ENCODE results near the gene CEACAM16. TPM values are rescaled to one million over a fixed set of nuclear protein-coding genes. Genes with fewer than 3 reads are reported as not detected.

CEACAM16 gene
- total RNA-seq, 2 donors from 2014 or later, result not detected

- DNase-seq (ENCODE audit: low spot score in 2 of 2), result no peak
- Mint-ChIP-seq H3K36me3 (no peaks in the 10 kb centered on the region), H3K27ac (no peak overlapping the region), H3K9me3 (no peaks in the 10 kb centered on the region)
- ATAC-seq, result no peak
These were observed 27.5 kb downstream of the CEACAM16 start for GRCh38 chr19:44726465-44726864.

DNA sequence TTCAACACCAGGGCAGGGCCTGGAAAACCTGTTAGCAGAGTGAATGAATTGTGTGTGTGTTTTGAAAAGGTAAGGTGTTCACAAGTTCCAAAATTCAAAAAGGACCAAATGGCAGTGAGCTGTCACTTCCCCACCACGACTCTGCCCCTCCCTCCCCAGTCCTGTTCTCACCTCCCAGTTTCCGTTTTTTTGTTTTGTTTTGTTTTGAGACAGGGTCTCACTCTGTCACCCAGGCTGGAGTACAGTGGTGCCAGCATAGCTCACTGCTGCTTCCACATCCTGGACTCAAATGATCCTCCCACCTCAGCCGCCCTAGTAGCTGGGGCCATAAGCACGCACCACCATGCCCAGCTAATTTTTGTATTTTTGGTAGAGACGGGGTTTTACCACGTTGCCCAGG is 29.2 kb downstream of the CEACAM16 start:
- H3K9me3 Mint-ChIP-seq, result no peaks in the 10 kb centered on the region
- H3K27ac Mint-ChIP-seq, result peak overlapping the region in 1 of 2 donors; percentile 2
- DNase-seq (ENCODE audit: low spot score in 2 of 2), result no peak
- no peaks in the 10 kb centered on the region for H3K36me3 Mint-ChIP-seq
- ATAC-seq, result peak; percentile 16 to 19

GRCh38 chr19:44729516-44730033 is 30.6 kb downstream of the CEACAM16 start:
- no peak overlapping the region for H3K27ac Mint-ChIP-seq
- H3K36me3 Mint-ChIP-seq, result no peaks in the 10 kb centered on the region
- H3K9me3 Mint-ChIP-seq, result no peaks in the 10 kb centered on the region
- no peak for ATAC-seq
- DNase-seq (ENCODE audit: low spot score in 2 of 2), result no peak

DNA sequence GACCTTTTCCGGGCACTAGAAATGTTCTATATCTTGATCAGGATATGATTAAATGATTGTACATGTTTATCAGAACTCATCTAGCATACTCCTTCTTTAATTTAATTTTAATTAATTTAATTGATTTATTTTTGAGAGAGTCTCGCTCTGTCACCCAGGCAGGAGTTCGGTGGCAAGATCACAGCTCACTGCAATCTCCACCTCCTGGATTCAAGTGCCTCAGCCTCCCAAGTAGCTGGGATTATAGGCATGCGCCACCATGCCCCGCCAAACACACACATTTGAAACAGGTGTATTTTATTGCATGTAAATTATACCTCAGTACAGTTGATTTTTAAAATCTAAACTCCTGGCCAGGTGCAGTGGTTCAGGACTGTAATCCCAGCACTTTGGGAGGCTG is 32.1 kb downstream of the CEACAM16 start:
- DNase-seq (ENCODE audit: low spot score in 2 of 2) (no peak), ATAC-seq (no peak)
- H3K9me3 Mint-ChIP-seq, result no peaks in the 10 kb centered on the region
- H3K36me3 Mint-ChIP-seq, result no peaks in the 10 kb centered on the region
- no peak overlapping the region for H3K27ac Mint-ChIP-seq

DNA sequence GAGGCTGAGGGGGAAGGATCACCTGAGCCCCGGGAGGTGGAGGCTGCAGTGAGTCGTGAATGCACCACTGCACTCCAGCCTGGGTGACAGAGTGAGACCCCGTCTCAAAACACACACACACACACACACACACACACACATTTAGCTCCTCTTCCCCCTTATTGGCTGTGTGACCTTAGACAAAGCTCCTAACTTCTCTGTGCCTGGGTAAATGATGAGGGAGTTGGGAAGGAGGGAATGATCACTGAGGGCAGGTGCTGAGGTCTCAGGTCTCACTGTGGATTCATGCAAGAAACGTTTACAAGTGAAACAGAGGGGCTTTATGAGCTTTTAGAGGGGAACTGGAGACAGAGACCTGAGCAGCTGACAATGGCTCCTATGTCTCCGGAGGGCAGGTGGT is 32.7 kb downstream of the CEACAM16 start:
- no peaks in the 10 kb centered on the region for H3K9me3 Mint-ChIP-seq
- no peak overlapping the region for H3K27ac Mint-ChIP-seq
- DNase-seq (ENCODE audit: low spot score in 2 of 2), result no peak
- H3K36me3 Mint-ChIP-seq, result no peaks in the 10 kb centered on the region
- ATAC-seq, result no peak

DNA sequence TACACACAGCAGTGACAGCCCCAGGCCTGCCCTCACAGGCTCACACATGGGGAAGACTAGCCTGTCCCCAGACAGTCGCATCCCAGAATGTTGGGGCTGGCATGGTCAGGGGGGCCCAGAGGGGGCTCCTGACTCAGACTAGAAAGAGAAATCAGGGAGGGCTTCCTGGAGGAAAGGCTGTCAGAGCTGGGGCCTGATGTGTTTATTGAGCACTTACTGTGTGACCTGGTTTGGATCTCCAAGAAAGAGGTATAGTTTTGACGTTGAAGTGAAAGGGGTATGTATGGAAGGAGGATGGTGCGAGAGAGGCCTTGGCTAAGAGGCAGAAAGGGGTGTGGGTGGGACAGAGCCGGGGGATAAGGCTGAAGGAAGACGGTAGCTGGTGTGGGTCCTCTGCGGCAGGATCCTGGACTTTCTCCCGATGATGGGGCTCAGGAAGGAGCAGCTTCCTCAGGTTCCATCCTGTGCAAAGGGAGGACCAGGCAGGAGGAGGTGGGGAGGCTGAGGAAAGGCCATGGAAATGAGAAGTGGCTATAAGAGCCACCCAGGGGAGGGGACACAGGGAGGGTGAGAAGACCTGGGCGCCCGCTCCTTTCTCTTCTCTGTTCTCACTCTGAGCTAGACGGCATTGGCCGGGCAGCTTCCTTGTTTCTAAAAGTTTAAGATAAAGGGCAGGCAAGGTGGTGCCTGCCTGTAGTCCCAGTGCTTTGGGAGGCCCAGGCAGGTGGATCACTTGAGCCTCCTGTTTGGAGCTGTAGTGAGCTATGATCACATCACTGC is 33.5 kb downstream of the CEACAM16 start:
- DNase-seq (ENCODE audit: low spot score in 2 of 2), result no peak
- Mint-ChIP-seq H3K27ac (no peak overlapping the region), H3K9me3 (no peaks in the 10 kb centered on the region), H3K36me3 (no peaks in the 10 kb centered on the region)
- no peak for ATAC-seq

DNA sequence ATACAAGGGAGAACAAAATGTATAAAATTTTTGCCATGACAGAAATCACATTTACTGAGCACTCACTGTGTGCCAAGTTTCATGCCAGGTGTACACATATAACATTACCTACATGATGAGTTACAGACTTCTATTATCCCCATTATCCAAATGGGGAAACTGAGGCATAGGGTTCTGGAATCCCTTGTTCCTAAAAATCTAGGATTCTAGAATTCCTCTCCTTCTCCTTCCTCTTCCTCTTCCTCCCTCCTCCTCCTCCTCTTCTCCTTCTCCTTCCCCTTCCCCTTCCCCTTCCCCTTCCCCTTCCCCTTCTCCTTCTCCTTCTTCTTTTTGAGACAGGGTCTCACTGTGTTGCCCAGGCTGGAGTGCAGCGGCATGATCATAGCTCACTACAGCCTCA is 35.4 kb downstream of the CEACAM16 start:
- no peak for DNase-seq (ENCODE audit: low spot score in 2 of 2)
- Mint-ChIP-seq H3K9me3 (no peaks in the 10 kb centered on the region), H3K27ac (no peak overlapping the region), H3K36me3 (no peaks in the 10 kb centered on the region)
- ATAC-seq, result no peak

DNA sequence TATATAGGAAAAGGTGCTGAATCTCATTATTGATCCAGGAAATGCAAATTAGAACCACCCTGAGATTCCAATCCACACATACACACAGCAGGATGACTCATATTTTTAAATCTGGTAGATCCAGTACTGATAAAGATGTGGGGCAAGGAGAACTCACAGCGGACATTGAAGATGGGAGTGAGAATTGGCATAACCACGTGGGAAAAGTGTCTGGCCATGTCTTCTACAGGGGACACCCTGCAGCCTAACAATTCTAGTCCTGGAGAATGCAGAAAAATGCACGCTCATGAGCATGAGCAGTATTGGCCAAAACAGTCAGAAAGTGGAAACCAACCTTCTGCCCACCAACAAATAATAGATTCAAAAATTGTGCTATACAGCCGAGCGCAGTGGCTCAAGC is 36.1 kb downstream of the CEACAM16 start:
- Mint-ChIP-seq H3K27ac (no peak overlapping the region), H3K9me3 (no peaks in the 10 kb centered on the region), H3K36me3 (no peaks in the 10 kb centered on the region)
- ATAC-seq, result no peak
- no peak for DNase-seq (ENCODE audit: low spot score in 2 of 2)

DNA sequence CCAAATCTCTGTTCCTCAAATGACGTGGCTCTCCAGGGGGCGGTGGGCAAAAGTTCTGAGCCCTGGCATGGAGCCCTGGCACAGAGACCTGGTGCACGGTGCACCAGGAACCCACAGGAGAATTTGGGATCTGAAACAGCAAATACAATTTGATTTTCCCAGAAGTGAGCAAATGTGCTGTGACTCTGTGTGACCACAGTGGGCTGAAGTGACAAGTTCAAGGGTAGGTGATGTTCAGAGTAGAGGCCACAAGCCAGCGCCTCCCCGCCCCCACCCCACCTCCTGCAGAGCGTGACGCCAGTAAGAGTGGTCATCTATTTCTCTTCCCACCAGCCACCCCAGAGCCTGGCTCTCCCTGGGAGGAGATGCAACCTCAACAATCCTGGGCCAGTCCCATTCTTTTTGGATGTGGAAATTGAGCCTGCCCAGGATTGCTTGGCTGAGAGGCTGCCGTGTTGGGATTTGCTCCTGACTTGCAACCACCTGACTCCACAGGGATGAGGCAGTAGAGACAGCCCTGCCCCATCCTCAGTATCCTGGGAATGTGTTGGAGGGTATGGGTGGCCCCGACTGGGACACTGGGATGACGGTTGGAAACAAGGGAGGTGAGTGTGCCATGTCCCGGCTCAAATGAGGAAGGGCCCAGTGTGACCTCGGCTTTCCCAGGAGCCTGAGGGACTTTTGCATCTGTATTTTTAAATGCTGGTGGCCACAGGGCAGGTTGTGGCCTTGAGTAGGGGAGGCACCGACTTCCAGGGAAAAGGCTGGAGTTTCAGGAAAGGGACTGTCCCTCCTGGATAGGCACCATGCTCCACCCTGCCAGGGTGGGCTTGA is 38.5 kb downstream of the CEACAM16 start:
- Mint-ChIP-seq H3K27ac (no peak overlapping the region), H3K36me3 (no peaks in the 10 kb centered on the region), H3K9me3 (no peaks in the 10 kb centered on the region)
- no peak for DNase-seq (ENCODE audit: low spot score in 2 of 2)
- peak in 1 of 2 donors; percentile 30 for ATAC-seq

DNA sequence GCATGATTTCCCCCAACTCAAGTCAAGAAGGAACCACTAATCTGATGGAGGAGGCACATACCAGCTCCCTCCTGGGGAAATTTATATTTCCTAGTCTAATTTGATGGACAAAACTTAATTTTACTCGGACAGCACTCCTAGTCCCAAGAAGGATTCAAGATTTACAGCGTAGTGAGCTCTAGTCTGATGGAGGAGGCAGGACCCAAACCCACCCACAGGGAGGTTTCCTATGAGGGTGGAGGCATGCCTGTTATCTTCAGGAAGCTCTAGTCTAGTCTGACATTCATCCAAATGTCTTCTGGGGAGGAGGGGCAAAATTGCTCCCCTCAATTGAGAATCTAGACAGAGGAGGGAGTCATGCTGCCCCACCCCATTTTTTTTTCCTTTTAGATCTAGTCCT is 39.2 kb downstream of the CEACAM16 start:
- Mint-ChIP-seq H3K27ac (no peak overlapping the region), H3K9me3 (no peaks in the 10 kb centered on the region), H3K36me3 (no peaks in the 10 kb centered on the region)
- no peak for DNase-seq (ENCODE audit: low spot score in 2 of 2)
- no peak for ATAC-seq

GRCh38 chr19:44738603-44739558 is 39.9 kb downstream of the CEACAM16 start:
- H3K36me3 Mint-ChIP-seq, result no peaks in the 10 kb centered on the region
- ATAC-seq, result peak in 1 of 2 donors; percentile 46
- DNase-seq (ENCODE audit: low spot score in 2 of 2), result no peak
- no peaks in the 10 kb centered on the region for H3K9me3 Mint-ChIP-seq
- H3K27ac Mint-ChIP-seq, result no peak overlapping the region

- no peak overlapping the region for H3K27ac Mint-ChIP-seq
- ATAC-seq, result no peak
- no peak for DNase-seq (ENCODE audit: low spot score in 2 of 2)
- no peaks in the 10 kb centered on the region for H3K36me3 Mint-ChIP-seq
- H3K9me3 Mint-ChIP-seq, result no peaks in the 10 kb centered on the region
These were observed 41.4 kb downstream of the CEACAM16 start for GRCh38 chr19:44740351-44740824.

DNA sequence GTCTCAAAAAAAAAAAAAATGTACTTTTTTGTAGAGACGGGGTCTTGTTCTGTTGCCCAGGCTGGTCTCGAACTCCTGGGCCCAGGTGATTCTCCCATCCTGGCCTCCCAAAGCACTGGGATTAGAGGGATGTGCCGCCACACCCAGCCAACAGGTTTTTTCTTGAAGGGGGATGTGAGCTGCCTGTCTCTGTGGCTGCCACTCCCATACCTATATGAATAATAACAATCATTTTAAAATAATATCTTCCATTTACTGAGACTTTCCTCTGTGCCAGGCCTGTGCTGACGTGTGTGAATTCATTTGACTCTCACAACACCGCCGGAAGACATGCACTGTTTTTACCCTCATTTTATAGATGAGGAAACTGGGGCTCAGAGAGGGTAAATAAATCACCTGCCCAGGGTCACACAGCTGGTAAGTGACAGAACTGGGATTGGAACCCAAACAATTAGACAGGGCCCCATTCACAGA is 42.3 kb downstream of the CEACAM16 start:
- peak overlapping the region in 1 of 2 donors; percentile 40 for H3K27ac Mint-ChIP-seq
- no peaks in the 10 kb centered on the region for H3K9me3 Mint-ChIP-seq
- no peaks in the 10 kb centered on the region for H3K36me3 Mint-ChIP-seq
- DNase-seq (ENCODE audit: low spot score in 2 of 2) (no peak), ATAC-seq (peak; percentile 24 to 53)

- DNase-seq (ENCODE audit: low spot score in 2 of 2) (no peak), ATAC-seq (peak in 1 of 2 donors; percentile 62)
- peak overlapping the region in 1 of 2 donors; percentile 40 for H3K27ac Mint-ChIP-seq
These were observed 42.9 kb downstream of the CEACAM16 start for GRCh38 chr19:44741841-44742329.

GRCh38 chr19:44742330-44743061 is 43.5 kb downstream of the CEACAM16 start:
- ATAC-seq, result no peak
- Mint-ChIP-seq H3K27ac (peak overlapping the region in 1 of 2 donors; percentile 40), H3K9me3 (no peaks in the 10 kb centered on the region), H3K36me3 (no peaks in the 10 kb centered on the region)
- no peak for DNase-seq (ENCODE audit: low spot score in 2 of 2)

More at GRCh38 chr19:44741841-44742329, 42.9 kb downstream of the CEACAM16 start:
- H3K36me3 Mint-ChIP-seq, result no peaks in the 10 kb centered on the region
- no peaks in the 10 kb centered on the region for H3K9me3 Mint-ChIP-seq
